Uterine smooth muscle cell (primary cell): ENCODE measurements around the gene NRGN. TPM values are rescaled to one million over a fixed set of nuclear protein-coding genes. Genes with fewer than 3 reads are reported as not detected.

Experiments used
- total RNA-seq: library from RNA; depleted of rRNA; stranded (reverse); fragments of >200 nt; gene quantifications from 2 replicates; pipeline ENCODE4 v1.2.3, GENCODE V29; 2014

NRGN gene
- 0.37 and 1.5 TPM in 2 replicates for total RNA-seq

GRCh38 chr11:124739479-124740276 is at the start of gene NRGN:
TSS of gene NRGN (plus strand) at chr11:124739942. CDS start at chr11:124740085, 143 bp downstream.

GRCh38 chr11:124751741-124752470 is 12.2 kb downstream of the NRGN start, which contains the start of gene VSIG2:
TSS of gene VSIG2 (minus strand) at chr11:124752255. CDS start at chr11:124752137, 118 bp downstream.

GRCh38 chr11:124762105-124762623 is 22.4 kb downstream of the NRGN start, which contains the start of gene ESAM:
TSS of gene ESAM (minus strand) at chr11:124762290. CDS start at chr11:124762154, 136 bp downstream.

Other genes starting within 250 kb of the NRGN start
- gene OR8B12, start 196.3 kb upstream of the NRGN start, total RNA-seq = not detected in 2 replicates
- not detected in 2 replicates for gene OR8A1, start 169.9 kb upstream of the NRGN start, total RNA-seq
- gene PANX3, start 128.5 kb upstream of the NRGN start, total RNA-seq = not detected in 2 replicates
- 22.2 and 32.4 TPM in 2 replicates for gene TBRG1, start 117.1 kb upstream of the NRGN start, total RNA-seq
- 10.2 and 21.5 TPM in 2 replicates for gene SIAE, start 66.2 kb upstream of the NRGN start, total RNA-seq
- 17.1 and 26.1 TPM in 2 replicates for gene SPA17, start 66.0 kb upstream of the NRGN start, total RNA-seq
- gene VSIG2, start 12.3 kb downstream of the NRGN start, total RNA-seq = 0.22 and 0.50 TPM in 2 replicates
- gene ESAM, start 22.3 kb downstream of the NRGN start, total RNA-seq = 0.62 and 0.89 TPM in 2 replicates
- 8.5 and 12.3 TPM in 2 replicates for gene MSANTD2, start 60.5 kb downstream of the NRGN start, total RNA-seq
- gene ROBO3, start 125.5 kb downstream of the NRGN start, total RNA-seq = 9.1 and 13.4 TPM in 2 replicates
- 1.1 and 3.0 TPM in 2 replicates for gene ROBO4, start 157.9 kb downstream of the NRGN start, total RNA-seq
- not detected in 2 replicates for gene HEPN1, start 179.3 kb downstream of the NRGN start, total RNA-seq
- gene HEPACAM, start 196.1 kb downstream of the NRGN start, total RNA-seq = under 0.01 TPM in 1 of 2 replicates, not detected in the other
- gene CCDC15, start 214.3 kb downstream of the NRGN start, total RNA-seq = 2.4 and 6.4 TPM in 2 replicates